Thyroid gland (tissue), 4 donors: ENCODE results near the gene TICRR. TPM values are rescaled to one million over a fixed set of nuclear protein-coding genes. Genes with fewer than 3 reads are reported as not detected.

Experiments
- DNase-seq, 2 donors: peaks; one replicate each; pipeline ENCODE4 v3.0.0-alpha.2; 2019
- H3K27ac ChIP-seq, 3 donors: fragments of 200-600 bp; sonication (generic); 1 replicate in 2 of 3; 2 replicates in 1 of 3; pipeline ENCODE4 v1.5.1; 2016 to 2019; ENCODE audit warnings: mild to moderate bottlenecking in 1 of 3, moderate library complexity in 1 of 3
- H3K27me3 ChIP-seq: fragments of 200-600 bp; sonication (generic); one replicate; pipeline ENCODE4 v1.5.1; 2019
- H3K36me3 ChIP-seq, 2 donors: fragments of 200-600 bp; sonication (generic); one replicate each; pipeline ENCODE4 v1.5.1; 2016 to 2019
- H3K4me1 ChIP-seq, 2 donors: fragments of 200-600 bp; sonication (generic); one replicate each; pipeline ENCODE4 v1.5.1; 2017 to 2019
- H3K4me3 ChIP-seq, 3 donors: fragments of 200-600 bp; sonication (generic); replicated peaks in 1 of 3; 1 replicate in 2 of 3; 2 replicates in 1 of 3; pipeline ENCODE4 v1.5.1; 2016; ENCODE audit warnings: mild to moderate bottlenecking in 1 of 3
- H3K9me3 ChIP-seq: fragments of 200-600 bp; sonication (generic); one replicate; pipeline ENCODE4 v1.5.1; 2017
- CTCF ChIP-seq, 6 experiments: fragments of 200-600 bp in 3 of 6; fragments of 450-650 bp in 3 of 6; sonication (generic) in 3 of 6; IDR thresholded peaks; one replicate each; pipeline ENCODE4 v1.5.1; 2016 to 2019; ENCODE audit warnings: antibody characterized with exemption in 6 of 6, mild to moderate bottlenecking in 2 of 6, inconsistent platforms in 1 of 6, moderate library complexity in 1 of 6
- POLR2A ChIP-seq, 2 donors: fragments of 450-650 bp; IDR thresholded peaks; one replicate each; pipeline ENCODE4 v1.6.1; 2017; ENCODE audit warnings: antibody characterized with exemption in 2 of 2, mild to moderate bottlenecking in 2 of 2, moderate library complexity in 1 of 2
- WGBS, 2 donors: methylation state at CpG; one replicate each; pipeline ENCODE4 v1.1.5; 2017; 5-methylcytosine and 5-hydroxymethylcytosine counted together
- intact Hi-C: fragments of 100-400 bp; cut with DNase I; formaldehyde crosslinking; loops from one replicate; pipeline ENCODE4 v1.15.1; 2023
- total RNA-seq, 4 donors: library from RNA; depleted of rRNA; stranded (reverse); fragments of >200 nt; gene quantifications; one replicate each; pipeline ENCODE4 v1.2.3, GENCODE V29; 2016

Gene TICRR
- total RNA-seq, 4 donors from 2014 or later = under 0.01 to 0.21 TPM; not detected in 2

GRCh38 chr15:89654301-89654761 lies 79.1 kb downstream of the TICRR start:
- Histone ChIP-seq H3K27me3 (no peaks in the 10 kb centered on the region), H3K4me1 (peaks cover 0 to 5% of the 10 kb centered on the region in 2 donors), H3K36me3 (no peaks in the 10 kb centered on the region), H3K4me3 (peak overlapping the region in 2 of 3 donors; percentile 36 to 59), H3K27ac (no peak overlapping the region), H3K9me3 (no peaks in the 10 kb centered on the region)
- 40 to 45% methylated on average over 14 of the region's 14 CpGs for whole genome bisulfite sequencing, 2 donors
- intact Hi-C loops = no loop called here
- DNase-seq = no peak
- TF ChIP-seq POLR2A (IDR thresholded peaks at IDR 0.05) (no peak), CTCF (IDR thresholded peaks at IDR 0.05) (no peak)

- 4 to 5% methylated on average over 21 to 38 of the region's 87 CpGs for WGBS, 2 donors
- Histone ChIP-seq H3K4me3 (peak within 1 kb of the TSS; percentile 36 to 64 (median 59)), H3K4me1 (peaks cover 0 to 5% of the 10 kb centered on the region in 2 donors), H3K9me3 (no peaks in the 10 kb centered on the region), H3K36me3 (no peaks in the 10 kb centered on the region), H3K27me3 (no peaks in the 10 kb centered on the region), H3K27ac (peak within 1 kb of the TSS in 1 of 3 donors; percentile 19)
- TF ChIP-seq CTCF (IDR thresholded peaks at IDR 0.05) (no peak), POLR2A (IDR thresholded peaks at IDR 0.05) (no peak)
- DNase-seq = peak; percentile 27 to 40
- intact Hi-C loops = no loop called here
Observed at GRCh38 chr15:89654847-89655805, 79.9 kb downstream of the TICRR start, which contains the start of gene KIF7. KIF7 (minus strand) TSS chr15:89655467; CDS start chr15:89652930, 2,537 bp downstream.

GRCh38 chr15:89656116-89656815 lies 81.0 kb downstream of the TICRR start:
- TF ChIP-seq CTCF (IDR thresholded peaks at IDR 0.05) = no peak
- no peak for TF ChIP-seq POLR2A (IDR thresholded peaks at IDR 0.05)
- intact Hi-C loops = no loop called here
- H3K4me3 ChIP-seq = no peak overlapping the region
- H3K9me3 ChIP-seq = no peaks in the 10 kb centered on the region
- H3K36me3 ChIP-seq = no peaks in the 10 kb centered on the region
- DNase-seq = no peak
- no peak overlapping the region for H3K27ac ChIP-seq
- H3K4me1 ChIP-seq = peaks cover 0 to 5% of the 10 kb centered on the region in 2 donors
- WGBS, 2 donors = 79 to 80% methylated on average over 7 of the region's 7 CpGs
- no peaks in the 10 kb centered on the region for H3K27me3 ChIP-seq

GRCh38 chr15:89657686-89658200 lies 82.5 kb downstream of the TICRR start:
- intact Hi-C loops = no loop called here
- no peaks in the 10 kb centered on the region for H3K36me3 ChIP-seq

More at GRCh38 chr15:89657686-89658200, 82.5 kb downstream of the TICRR start:
- Histone ChIP-seq H3K4me1 (peaks cover 0 to 11% of the 10 kb centered on the region in 2 donors), H3K4me3 (no peak overlapping the region), H3K27me3 (no peaks in the 10 kb centered on the region), H3K9me3 (no peaks in the 10 kb centered on the region), H3K27ac (no peak overlapping the region)
- no peak for DNase-seq
- TF ChIP-seq CTCF (IDR thresholded peaks at IDR 0.05) (no peak), POLR2A (IDR thresholded peaks at IDR 0.05) (no peak)
- 86 to 91% methylated on average over 5 of the region's 5 CpGs for WGBS, 2 donors
